ENCODE data around the gene FGF11.

Gene FGF11

GRCh38 chr17:7442142-7442541, 2.8 kb downstream of the FGF11 start:
- in situ Hi-C loops (cut with MboI; ENCODE audit: low sequenced_read_pairs, unreplicated experiment): no loop called here

GRCh38 chr17:7443499-7444485, 4.5 kb downstream of the FGF11 start:
- no peak for TF ChIP-seq CTCF (IDR thresholded peaks at IDR 0.05; ENCODE audit: borderline replicate concordance, control extremely low read depth, extremely low read depth, insufficient read depth, missing control alignments)
- DNase-seq (ENCODE audit: low spot score): no peak
- in situ Hi-C loops (cut with MboI; ENCODE audit: low sequenced_read_pairs, unreplicated experiment): no loop called here

More at GRCh38 chr17:7442142-7442541, 2.8 kb downstream of the FGF11 start:
- TF ChIP-seq CTCF (IDR thresholded peaks at IDR 0.05; ENCODE audit: borderline replicate concordance, control extremely low read depth, extremely low read depth, insufficient read depth, missing control alignments): no peak
- DNase-seq (ENCODE audit: low spot score): no peak

DNA sequence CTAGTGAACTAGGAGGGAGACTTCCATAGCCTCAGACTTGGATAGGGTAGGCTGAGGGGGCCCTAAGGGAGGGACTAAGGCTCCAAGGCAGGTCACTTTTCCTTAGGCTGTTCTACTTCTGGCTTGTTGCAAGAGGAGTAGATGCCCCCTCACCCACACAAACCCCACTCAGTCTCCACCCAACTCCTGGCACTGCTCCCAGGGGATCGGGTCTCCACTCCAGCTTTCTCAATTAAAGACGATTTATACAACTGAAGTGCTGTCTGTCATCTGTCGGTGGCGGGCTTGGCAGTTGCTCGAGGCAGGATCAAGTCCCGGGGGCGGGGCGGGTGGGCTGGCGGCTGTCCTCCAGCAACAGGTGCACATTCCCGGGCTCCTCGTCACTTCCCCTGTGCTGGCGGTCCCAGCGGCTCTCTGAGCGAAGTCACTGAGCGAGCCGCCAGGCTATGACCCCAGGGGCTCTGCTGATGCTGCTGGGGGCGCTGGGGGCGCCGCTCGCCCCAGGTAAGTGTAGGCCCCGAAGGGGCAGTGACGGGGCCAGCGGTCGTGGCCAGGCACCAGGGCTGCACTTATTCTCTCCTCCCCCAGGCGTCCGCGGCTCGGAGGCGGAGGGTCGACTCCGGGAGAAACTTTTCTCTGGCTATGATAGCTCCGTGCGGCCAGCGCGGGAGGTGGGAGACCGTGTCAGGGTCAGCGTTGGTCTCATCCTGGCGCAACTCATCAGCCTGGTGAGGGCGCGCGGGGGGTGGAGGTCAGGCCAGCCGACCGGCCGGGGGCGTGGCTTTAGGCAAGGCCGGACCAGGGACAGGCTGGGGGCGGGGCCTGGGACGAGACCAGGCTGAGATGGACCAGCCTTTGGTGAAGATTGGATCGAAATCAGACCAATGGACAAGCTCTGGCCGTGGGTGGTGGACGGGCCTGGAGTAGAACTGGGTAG, 5.6 kb downstream of the FGF11 start, which contains the start of gene CHRNB1:
Gene CHRNB1 (plus strand): TSS at position 380 of the 937 bp plus-strand sequence. CDS start 67 bp downstream, at position 447.
- no peak for TF ChIP-seq CTCF (IDR thresholded peaks at IDR 0.05; ENCODE audit: borderline replicate concordance, control extremely low read depth, extremely low read depth, insufficient read depth, missing control alignments)
- peak; percentile 80 for DNase-seq (ENCODE audit: low spot score)
- in situ Hi-C loops (cut with MboI; ENCODE audit: low sequenced_read_pairs, unreplicated experiment): no loop called here

- in situ Hi-C loops (cut with MboI; ENCODE audit: low sequenced_read_pairs, unreplicated experiment): no loop called here
- DNase-seq (ENCODE audit: low spot score): peak; percentile 66
Measured at GRCh38 chr17:7445619-7445968, 6.3 kb downstream of the FGF11 start.

GRCh38 chr17:7448461-7448860, 9.1 kb downstream of the FGF11 start:
- no peak for TF ChIP-seq CTCF (IDR thresholded peaks at IDR 0.05; ENCODE audit: borderline replicate concordance, control extremely low read depth, extremely low read depth, insufficient read depth, missing control alignments)
- no peak for DNase-seq (ENCODE audit: low spot score)
- in situ Hi-C loops (cut with MboI; ENCODE audit: low sequenced_read_pairs, unreplicated experiment): no loop called here

More at GRCh38 chr17:7445619-7445968, 6.3 kb downstream of the FGF11 start:
- no peak for TF ChIP-seq CTCF (IDR thresholded peaks at IDR 0.05; ENCODE audit: borderline replicate concordance, control extremely low read depth, extremely low read depth, insufficient read depth, missing control alignments)

DNA sequence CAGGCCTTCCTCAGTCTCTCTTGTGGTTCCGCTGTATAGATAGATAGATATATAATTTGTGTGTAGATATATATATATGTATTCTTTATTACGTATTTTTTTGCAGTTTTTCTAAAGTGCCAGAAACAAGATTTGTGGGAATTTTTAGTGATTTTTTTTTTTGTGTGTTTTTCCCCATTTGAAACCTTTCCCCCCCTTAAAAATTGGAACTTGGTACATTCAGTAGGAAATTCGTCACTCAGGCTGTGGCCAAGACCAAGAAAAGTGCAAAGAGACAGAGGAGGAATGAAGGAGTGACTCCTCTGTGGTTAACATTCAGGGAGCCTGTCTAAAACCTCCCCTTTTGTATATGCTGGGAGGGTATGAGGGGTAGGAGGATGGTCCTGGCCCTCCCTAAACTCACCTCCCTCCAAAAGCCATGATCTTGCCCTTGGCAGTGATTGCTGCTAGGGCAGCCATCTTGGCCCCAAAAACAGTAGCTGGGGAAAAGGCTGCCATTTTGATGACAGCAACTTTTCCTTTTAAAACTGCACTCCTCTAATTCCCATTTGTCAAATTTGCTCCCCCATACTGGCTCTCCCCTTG, 20.7 kb downstream of the FGF11 start:
- no peak for TF ChIP-seq CTCF (IDR thresholded peaks at IDR 0.05; ENCODE audit: borderline replicate concordance, control extremely low read depth, extremely low read depth, insufficient read depth, missing control alignments)
- no peak for DNase-seq (ENCODE audit: low spot score)
- in situ Hi-C loops (cut with MboI; ENCODE audit: low sequenced_read_pairs, unreplicated experiment): no loop called here

Data from GM13976 (cell line).